Mucosa of descending colon (tissue), 3 donors: ENCODE measurements around the gene ENHO. TPM values are rescaled to one million over a fixed set of nuclear protein-coding genes. Genes with fewer than 3 reads are reported as not detected.

ENCODE experiments used
- ATAC-seq: fragments of 200-7000 bp; cut with Tn5 transposase; one replicate; pipeline ENCODE4 v1.9.1; 2020; ENCODE audit warnings: mild to moderate bottlenecking, moderate library complexity
- DNase-seq, 3 donors: peaks; one replicate each; pipeline ENCODE4 v3.0.0-alpha.2; 2020
- H3K36me3 ChIP-seq: fragments of 200-600 bp; one replicate; pipeline ENCODE4 v1.8.0; 2021; ENCODE audit warnings: low read depth, mild to moderate bottlenecking
- H3K4me1 ChIP-seq: fragments of 200-600 bp; one replicate; pipeline ENCODE4 v1.8.0; 2021; ENCODE audit warnings: low read depth, mild to moderate bottlenecking
- H3K4me3 ChIP-seq: fragments of 200-600 bp; one replicate; pipeline ENCODE4 v1.8.0; 2021; ENCODE audit warnings: mild to moderate bottlenecking
- H3K9me3 ChIP-seq: fragments of 200-600 bp; one replicate; pipeline ENCODE4 v1.8.0; 2021; ENCODE audit warnings: mild to moderate bottlenecking
- CTCF ChIP-seq: fragments of 200-600 bp; IDR thresholded peaks from one replicate; pipeline ENCODE4 v1.8.0; 2022; ENCODE audit warnings: antibody characterized with exemption, mild to moderate bottlenecking
- intact Hi-C, 2 donors: fragments of 100-400 bp; cut with DNase I in 1 of 2; cut with micrococcal nuclease in 1 of 2; formaldehyde crosslinking; loops; one replicate each; pipeline versions ENCODE4 v1.11.0 to v1.11.1; 2022; cut with DNase I, micrococcal nuclease
- total RNA-seq, 3 donors: library from RNA; stranded (reverse); fragmentation: NEBNext Ultra II Directional in 2 of 3; extraction: Animal tissue kit (Norgen Biotek cat#: 25700) in 2 of 3; gene quantifications; one replicate each; pipeline versions ENCODE4 v1.2.1 to v1.2.4, GENCODE V29; 2021 to 2023
- donor health status: DM: no; HTN: no; CAD: no; lungs with moderate emphysema.
- donor health status: DM: no; HTN: no; CAD: no.
- donor health status: DM: no; HTN: yes; CAD: no.

The ENHO gene
- total RNA-seq, 3 donors from 2014 or later = 1.4 to 2.0 (median 1.5) TPM

GRCh38 chr9:34479431-34479866 lies 43.3 kb downstream of the ENHO start:
- intact Hi-C loops = no loop called here
- Histone ChIP-seq H3K4me1 (peaks cover 14% of the 10 kb centered on the region), H3K9me3 (no peaks in the 10 kb centered on the region), H3K36me3 (no peaks in the 10 kb centered on the region), H3K4me3 (no peak overlapping the region)
- TF ChIP-seq CTCF = no peak
- DNase-seq (peak in 1 of 3 donors; percentile 19), ATAC-seq (peak; percentile 47)

- no peak for ATAC-seq
- peaks cover 14% of the 10 kb centered on the region for H3K4me1 ChIP-seq
- no peak for TF ChIP-seq CTCF
- no peaks in the 10 kb centered on the region for H3K36me3 ChIP-seq
- H3K4me3 ChIP-seq = no peak overlapping the region
- H3K9me3 ChIP-seq = no peaks in the 10 kb centered on the region
- intact Hi-C loops = no loop called here
- DNase-seq = no peak
Measured at GRCh38 chr9:34477541-34477940, 45.2 kb downstream of the ENHO start.

GRCh38 chr9:34475097-34475496 lies 47.7 kb downstream of the ENHO start:
- Histone ChIP-seq H3K4me1 (peaks cover 9% of the 10 kb centered on the region), H3K36me3 (no peaks in the 10 kb centered on the region), H3K4me3 (no peak overlapping the region), H3K9me3 (no peaks in the 10 kb centered on the region)
- no peak for DNase-seq
- TF ChIP-seq CTCF = no peak
- intact Hi-C loops = no loop called here
- no peak for ATAC-seq

Other genes starting within 250 kb of the ENHO start
- 1 to 10 TPM; 1.3 to 2.8 (median 1.8) TPM for gene KIF24, start 193.7 kb downstream of the ENHO start, total RNA-seq
- gene NUDT2, start 193.4 kb downstream of the ENHO start, total RNA-seq = 10 to 100 TPM; 14.9 to 19.9 (median 17.2) TPM
- gene MYORG, start 146.1 kb downstream of the ENHO start, total RNA-seq = 10 to 100 TPM; 48.8 to 88.2 (median 63.4) TPM
- gene FAM219A, start 64.4 kb downstream of the ENHO start, total RNA-seq = 10 to 100 TPM in 1 of 3 donors, 1 to 10 TPM in 2; 5.1 to 20.8 (median 8.6) TPM
- gene DNAI1, start 64.2 kb downstream of the ENHO start, total RNA-seq = not detected
- 10 to 100 TPM in 1 of 3 donors, 1 to 10 TPM in 2; 1.5 to 14.5 (median 7.7) TPM for gene CNTFR, start 66.7 kb upstream of the ENHO start, total RNA-seq
- 10 to 100 TPM; 29.4 to 47.2 (median 39.4) TPM for gene RPP25L, start 89.1 kb upstream of the ENHO start, total RNA-seq
- gene DCTN3, start 97.5 kb upstream of the ENHO start, total RNA-seq = 10 to 100 TPM; 64.4 to 67.1 (median 64.7) TPM
- not detected for gene ARID3C, start 106.1 kb upstream of the ENHO start, total RNA-seq
- 10 to 100 TPM; 48.1 to 59.8 (median 49.6) TPM for gene SIGMAR1, start 114.8 kb upstream of the ENHO start, total RNA-seq
- 10 to 100 TPM; 42.0 to 85.6 (median 63.3) TPM for gene GALT, start 123.7 kb upstream of the ENHO start, total RNA-seq
- gene IL11RA, start 129.2 kb upstream of the ENHO start, total RNA-seq = 10 to 100 TPM; 18.8 to 57.4 (median 41.0) TPM
- gene CCL27, start 139.7 kb upstream of the ENHO start, total RNA-seq = not detected
- gene CCL19, start 168.3 kb upstream of the ENHO start, total RNA-seq = 1 to 10 TPM; 1.3 to 8.7 (median 1.6) TPM
- gene CCL21, start 187.1 kb upstream of the ENHO start, total RNA-seq = 10 to 100 TPM; 18.7 to 48.9 (median 45.9) TPM